Fibroblast of skin of right quadriceps (primary cell): Measurements from ENCODE around the gene SHC2.
"Not testable (repeated sequence)": the region's sequence is repeated elsewhere in the genome, so short reads cannot be mapped to it uniquely, and the experiment has no call there.

Experiments
- DNase-seq: peaks from one replicate; pipeline ENCODE4 v3.0.0-alpha.2; 2013

SHC2 gene

GRCh38 chr19:405121-405965 is 55.5 kb downstream of the SHC2 start:
- DNase-seq: no peak

- no peak for DNase-seq
These were observed 57.4 kb downstream of the SHC2 start for GRCh38 chr19:403221-404027.

- no peak for DNase-seq
These were observed 58.0 kb downstream of the SHC2 start for GRCh38 chr19:402786-403185.

- DNase-seq: no peak
These were observed 58.8 kb downstream of the SHC2 start for GRCh38 chr19:401866-402511.

- no peak for DNase-seq
These were observed 59.6 kb downstream of the SHC2 start for GRCh38 chr19:400976-401865.

GRCh38 chr19:399370-399769 is 61.5 kb downstream of the SHC2 start:
- DNase-seq: no peak

- no peak for DNase-seq
These were observed 62.1 kb downstream of the SHC2 start for GRCh38 chr19:398719-399118.

DNA sequence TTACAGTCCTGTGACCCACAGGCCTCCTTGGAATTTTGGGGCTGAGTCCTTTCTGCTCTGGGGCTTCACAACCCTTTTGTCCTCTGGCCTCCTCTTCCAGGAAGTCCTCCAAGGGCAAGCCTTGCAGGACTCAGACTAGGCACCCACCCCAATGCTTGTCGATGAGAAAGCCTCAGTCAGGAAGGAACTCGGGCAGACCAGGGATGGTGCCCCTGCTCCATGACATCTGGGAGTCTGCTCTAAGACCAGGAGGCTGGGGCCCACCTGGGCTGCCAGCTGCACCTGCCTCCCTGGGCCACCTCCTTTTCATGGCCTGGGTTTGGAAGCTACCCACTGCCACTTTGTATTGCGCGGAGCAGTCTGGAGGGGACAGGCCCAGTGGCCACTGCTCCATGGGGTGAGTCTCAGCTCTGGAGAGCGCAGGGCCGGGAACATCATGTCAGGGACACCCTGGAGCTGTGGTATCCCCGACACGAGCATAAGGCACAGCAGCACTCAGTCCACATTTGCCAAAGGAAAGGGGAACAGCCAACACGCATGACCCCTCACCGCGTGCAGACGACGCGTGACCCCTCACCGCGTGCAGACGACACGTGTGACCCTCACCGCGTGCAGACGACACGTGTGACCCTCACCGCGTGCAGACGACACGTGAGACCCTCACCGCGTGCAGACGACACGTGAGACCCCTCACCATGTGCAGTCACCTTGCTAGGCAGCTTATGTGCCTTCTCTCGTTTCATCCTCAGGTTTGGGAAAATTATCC is 62.7 kb downstream of the SHC2 start:
- DNase-seq: no peak

- DNase-seq: no peak
These were observed 63.5 kb downstream of the SHC2 start for GRCh38 chr19:397321-397720.

DNA sequence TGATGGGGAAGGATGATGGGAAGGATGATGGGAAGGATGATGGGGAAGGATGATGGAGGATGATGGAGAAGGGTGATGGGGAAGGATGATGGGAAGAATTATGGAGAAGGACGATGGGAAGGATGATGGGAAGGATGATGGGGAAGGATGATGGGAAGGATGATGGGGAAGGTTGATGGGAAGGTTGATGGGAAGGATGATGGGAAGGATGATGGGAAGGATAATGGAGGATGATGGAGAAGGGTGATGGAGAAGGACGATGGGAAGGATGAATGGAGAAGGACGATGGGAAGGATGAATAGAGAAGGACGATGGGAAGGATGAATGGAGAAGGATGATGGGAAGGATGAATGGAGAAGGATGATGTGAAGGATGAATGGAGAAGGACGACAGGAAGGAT is 65.4 kb downstream of the SHC2 start:
- DNase-seq: no peak

- not testable (repeated sequence) for DNase-seq
These were observed 66.0 kb downstream of the SHC2 start for GRCh38 chr19:394857-395256.

- not testable (repeated sequence) for DNase-seq
These were observed 67.3 kb downstream of the SHC2 start for GRCh38 chr19:393560-393959.

DNA sequence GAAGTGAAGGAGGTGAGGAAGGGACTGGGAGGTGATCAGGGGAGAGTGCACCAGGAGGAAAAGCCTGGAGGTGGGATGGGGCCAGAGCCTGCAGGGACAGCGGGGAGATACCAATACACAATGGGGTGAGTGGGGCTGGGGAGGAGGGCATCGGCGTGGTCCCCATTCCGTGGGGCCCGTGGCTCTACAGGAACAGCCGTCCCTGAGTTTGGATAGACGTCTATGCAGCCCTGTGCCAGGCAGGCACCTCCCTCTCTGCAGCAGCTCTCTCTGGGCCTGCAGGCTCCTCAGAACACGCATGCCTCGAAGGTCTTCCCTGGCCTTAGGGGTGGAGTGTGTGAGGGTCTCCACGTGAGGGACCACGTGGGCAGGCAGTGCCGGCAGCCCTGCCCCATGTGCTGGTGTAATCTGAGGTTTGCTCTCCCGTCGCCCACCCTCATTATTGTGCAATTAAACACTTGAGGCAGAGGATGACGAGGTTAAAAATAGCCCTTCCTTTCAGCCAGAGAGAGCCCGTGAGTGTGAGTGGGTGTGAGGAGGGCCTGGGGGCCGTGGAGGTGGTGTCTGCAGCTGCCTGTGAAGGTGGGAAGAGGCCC is 68.4 kb downstream of the SHC2 start:
- DNase-seq: no peak

GRCh38 chr19:391726-392374 is 69.0 kb downstream of the SHC2 start:
- DNase-seq: no peak

GRCh38 chr19:391207-391557 is 69.7 kb downstream of the SHC2 start:
- no peak for DNase-seq

DNA sequence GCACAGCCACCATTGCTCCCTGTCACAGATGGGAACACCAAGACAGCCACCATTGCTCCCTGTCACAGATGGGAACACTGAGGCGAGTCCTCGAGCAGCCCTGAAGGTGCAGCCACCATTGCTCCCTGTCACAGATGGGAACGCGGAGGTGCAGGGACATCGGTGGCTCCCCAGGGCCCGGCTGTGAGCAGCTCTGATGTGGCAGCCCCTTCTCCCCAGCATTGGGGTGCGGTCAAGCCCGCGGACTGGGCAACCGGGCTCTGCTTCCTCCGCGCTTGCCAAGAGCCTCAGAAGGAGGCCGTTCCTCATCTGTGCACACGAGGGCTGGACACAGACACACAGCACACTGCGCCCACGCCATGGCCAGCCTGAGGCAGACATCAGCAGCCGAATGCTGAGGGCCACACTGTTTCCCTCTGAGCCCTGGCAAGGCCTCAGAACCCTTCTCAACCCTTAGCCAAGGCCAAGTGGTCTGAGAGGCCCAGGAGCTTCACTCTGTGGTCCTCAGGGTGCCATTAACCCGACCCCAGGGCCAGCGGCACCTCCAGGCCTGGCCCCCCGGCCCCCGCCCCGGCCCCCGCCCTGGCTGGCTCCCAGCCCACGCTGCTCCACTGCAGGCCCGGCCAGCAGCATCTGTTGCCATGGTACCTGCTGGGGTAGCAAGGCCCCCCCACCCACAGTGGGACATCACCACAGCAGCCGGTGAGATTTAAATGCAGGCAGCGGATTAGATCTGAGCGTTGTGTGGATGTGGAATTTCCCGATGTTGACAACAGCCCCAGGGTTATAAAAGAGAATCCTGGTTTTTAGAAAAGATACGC is 70.2 kb downstream of the SHC2 start:
- no peak for DNase-seq

GRCh38 chr19:389935-390289 is 70.9 kb downstream of the SHC2 start:
- DNase-seq: no peak

GRCh38 chr19:389255-389934 is 71.4 kb downstream of the SHC2 start:
- DNase-seq: no peak

GRCh38 chr19:388691-389090 is 72.1 kb downstream of the SHC2 start:
- no peak for DNase-seq

DNA sequence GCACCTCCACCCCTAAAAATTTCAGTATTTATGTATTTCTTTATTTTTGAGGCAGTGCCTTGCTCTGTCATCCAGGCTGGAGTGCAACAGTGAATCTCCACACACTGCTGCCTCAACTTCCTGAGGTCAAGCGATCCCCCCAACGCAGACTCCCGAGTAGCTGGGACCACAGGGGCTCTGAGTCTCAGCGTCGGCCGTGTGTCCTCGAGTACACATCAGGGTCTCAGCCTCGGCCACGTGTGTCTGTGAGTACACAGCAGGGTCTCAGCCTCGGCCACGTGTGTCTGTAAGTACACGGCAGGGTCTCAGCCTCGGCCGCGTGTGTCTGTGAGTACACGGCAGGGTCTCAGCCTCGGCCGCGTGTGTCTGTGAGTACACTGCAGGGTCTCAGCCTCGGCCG is 73.1 kb downstream of the SHC2 start:
- no peak for DNase-seq
